ENCODE data around the gene IRF5.

GRCh38 chr7:128968624-128969023, 30.9 kb downstream of the IRF5 start:
- TF ChIP-seq CTCF (conservative IDR thresholded peaks at IDR 0.05; ENCODE audit: low read depth, low read length): no peak
- no peak for TF ChIP-seq EZH2 (IDR thresholded peaks at IDR 0.05; ENCODE audit: borderline replicate concordance, low read depth, low read length, poor library complexity, severe bottlenecking)
